ENCODE measurements around the gene ROBO3. TPM values are rescaled to one million over a fixed set of nuclear protein-coding genes. Genes with fewer than 3 reads are reported as not detected.

ROBO3 gene
- total and polyA plus RNA-seq, 2 experiments from 2014 or later = 2.6 to 10.3 TPM

GRCh38 chr11:124865902-124866851, 945 bp downstream of the ROBO3 start:
- TF ChIP-seq, protein P1, sequence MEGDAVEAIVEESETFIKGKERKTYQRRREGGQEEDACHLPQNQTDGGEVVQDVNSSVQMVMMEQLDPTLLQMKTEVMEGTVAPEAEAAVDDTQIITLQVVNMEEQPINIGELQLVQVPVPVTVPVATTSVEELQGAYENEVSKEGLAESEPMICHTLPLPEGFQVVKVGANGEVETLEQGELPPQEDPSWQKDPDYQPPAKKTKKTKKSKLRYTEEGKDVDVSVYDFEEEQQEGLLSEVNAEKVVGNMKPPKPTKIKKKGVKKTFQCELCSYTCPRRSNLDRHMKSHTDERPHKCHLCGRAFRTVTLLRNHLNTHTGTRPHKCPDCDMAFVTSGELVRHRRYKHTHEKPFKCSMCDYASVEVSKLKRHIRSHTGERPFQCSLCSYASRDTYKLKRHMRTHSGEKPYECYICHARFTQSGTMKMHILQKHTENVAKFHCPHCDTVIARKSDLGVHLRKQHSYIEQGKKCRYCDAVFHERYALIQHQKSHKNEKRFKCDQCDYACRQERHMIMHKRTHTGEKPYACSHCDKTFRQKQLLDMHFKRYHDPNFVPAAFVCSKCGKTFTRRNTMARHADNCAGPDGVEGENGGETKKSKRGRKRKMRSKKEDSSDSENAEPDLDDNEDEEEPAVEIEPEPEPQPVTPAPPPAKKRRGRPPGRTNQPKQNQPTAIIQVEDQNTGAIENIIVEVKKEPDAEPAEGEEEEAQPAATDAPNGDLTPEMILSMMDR (IDR thresholded peaks at IDR 0.05; ENCODE audit: low read depth, low read length) = peak; percentile 86
- DNase-seq (ENCODE audit: low read depth in 1 of 2, low spot score in 1 of 2) = peak; percentile 41 to 70
- H3K4me1 ChIP-seq (ENCODE audit: low read depth) = peaks cover 12% of the 10 kb centered on the region

DNA sequence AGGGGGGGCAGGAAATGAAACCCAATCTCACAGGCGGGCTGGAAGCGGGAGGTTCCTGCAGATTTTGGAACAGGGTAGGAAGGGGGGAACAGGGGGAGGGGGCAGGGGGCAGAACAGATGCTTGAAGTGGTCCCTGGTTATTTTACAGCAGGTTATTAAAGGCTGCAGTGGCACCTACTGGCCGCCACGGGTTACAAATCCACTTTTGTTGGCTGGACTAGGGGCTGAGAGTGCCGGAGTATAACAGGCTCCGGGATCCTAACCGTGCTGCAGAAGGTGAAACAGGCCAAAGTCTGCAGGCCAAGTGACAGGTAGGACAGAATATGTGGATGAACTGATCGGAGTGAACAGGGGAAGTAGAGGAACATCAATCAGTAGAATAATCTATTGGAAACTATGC, 2.5 kb downstream of the ROBO3 start:
- TF ChIP-seq, protein P1 (IDR thresholded peaks at IDR 0.05; ENCODE audit: low read depth, low read length) = peak; percentile 54
- Histone ChIP-seq H3K4me1 (ENCODE audit: low read depth) (peaks cover 12% of the 10 kb centered on the region), H3K27me3 (peaks cover 100% of the 10 kb centered on the region), H3K9me3 (ENCODE audit: low read depth) (no peaks in the 10 kb centered on the region), H3K4me3 (no peak overlapping the region), H3K36me3 (no peaks in the 10 kb centered on the region), H3K27ac (no peak overlapping the region)
- peak; percentile 54 to 60 for DNase-seq (ENCODE audit: low read depth in 1 of 2, low spot score in 1 of 2)

More at GRCh38 chr11:124865902-124866851, 945 bp downstream of the ROBO3 start:
- Histone ChIP-seq H3K9me3 (ENCODE audit: low read depth) (no peaks in the 10 kb centered on the region), H3K27me3 (peaks cover 99% of the 10 kb centered on the region), H3K27ac (no peak overlapping the region), H3K36me3 (no peaks in the 10 kb centered on the region), H3K4me3 (peak overlapping the region; percentile 27)

DNA sequence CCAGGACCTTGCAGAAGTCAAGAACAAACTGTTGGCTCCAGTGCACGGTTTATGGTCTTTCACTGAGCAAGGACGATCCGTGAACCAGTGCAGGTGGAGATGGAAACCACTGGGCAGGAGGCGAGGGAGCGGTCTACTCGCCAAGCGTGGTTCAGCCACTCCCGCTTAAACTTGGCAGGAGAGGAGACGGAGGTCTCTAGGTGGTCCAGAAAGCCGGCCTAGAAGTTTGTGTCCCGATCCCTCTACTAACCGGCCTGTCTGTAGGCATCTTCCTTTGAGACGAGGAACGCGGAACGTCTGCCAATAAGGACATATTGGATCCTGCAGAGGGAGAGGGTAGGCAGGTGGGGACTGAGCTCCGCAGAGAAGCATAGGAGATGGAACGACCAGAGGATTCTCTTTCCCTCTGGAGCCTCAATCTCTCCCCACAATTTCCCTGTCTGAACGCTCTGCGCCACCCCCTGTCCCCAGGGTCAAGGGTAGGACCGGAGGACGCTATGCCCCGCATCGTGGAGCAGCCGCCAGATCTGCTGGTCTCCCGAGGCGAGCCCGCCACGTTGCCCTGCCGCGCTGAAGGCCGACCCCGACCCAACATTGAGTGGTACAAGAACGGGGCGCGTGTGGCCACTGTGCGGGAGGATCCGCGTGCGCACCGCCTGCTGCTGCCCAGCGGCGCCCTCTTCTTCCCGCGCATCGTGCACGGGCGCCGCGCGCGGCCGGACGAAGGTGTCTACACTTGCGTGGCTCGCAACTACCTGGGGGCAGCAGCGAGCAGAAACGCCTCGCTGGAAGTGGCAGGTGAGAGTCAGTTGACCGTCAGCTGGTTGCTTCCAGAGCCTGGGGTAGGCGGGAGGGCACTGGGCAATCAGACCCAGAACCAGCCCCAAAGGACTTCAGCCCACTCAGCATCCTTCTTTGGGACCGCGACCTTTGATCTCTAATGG, 3.4 kb downstream of the ROBO3 start:
- Histone ChIP-seq H3K27ac (no peak overlapping the region), H3K27me3 (peaks cover 100% of the 10 kb centered on the region), H3K4me3 (no peak overlapping the region), H3K36me3 (no peaks in the 10 kb centered on the region), H3K4me1 (ENCODE audit: low read depth) (peaks cover 5% of the 10 kb centered on the region), H3K9me3 (ENCODE audit: low read depth) (no peaks in the 10 kb centered on the region)
- no peak for DNase-seq (ENCODE audit: low read depth in 1 of 2, low spot score in 1 of 2)
- TF ChIP-seq, protein P1 (IDR thresholded peaks at IDR 0.05; ENCODE audit: low read depth, low read length) = no peak

DNA sequence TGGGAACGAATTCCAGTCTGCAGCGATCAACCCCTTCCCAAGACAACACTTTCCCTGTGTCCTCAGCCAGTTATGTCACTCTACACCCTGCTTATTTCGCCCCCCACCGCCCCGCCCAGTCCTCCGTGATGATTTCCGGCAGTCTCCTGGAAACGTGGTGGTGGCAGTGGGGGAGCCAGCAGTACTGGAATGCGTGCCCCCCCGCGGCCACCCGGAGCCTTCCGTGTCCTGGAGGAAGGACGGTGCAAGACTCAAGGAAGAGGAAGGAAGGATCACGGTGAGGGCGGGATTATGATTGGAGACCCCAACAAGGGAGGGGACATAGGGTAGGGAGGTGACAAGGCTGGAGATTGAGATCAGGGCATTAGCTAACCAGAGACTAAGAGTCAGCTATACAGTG, 4.1 kb downstream of the ROBO3 start:
- H3K4me1 ChIP-seq (ENCODE audit: low read depth) = peaks cover 5% of the 10 kb centered on the region
- H3K27ac ChIP-seq = no peak overlapping the region
- TF ChIP-seq, protein P1 (IDR thresholded peaks at IDR 0.05; ENCODE audit: low read depth, low read length) = no peak
- H3K27me3 ChIP-seq = peaks cover 100% of the 10 kb centered on the region
- H3K36me3 ChIP-seq = no peaks in the 10 kb centered on the region
- H3K4me3 ChIP-seq = no peak overlapping the region
- no peaks in the 10 kb centered on the region for H3K9me3 ChIP-seq (ENCODE audit: low read depth)
- DNase-seq (ENCODE audit: low read depth in 1 of 2, low spot score in 1 of 2) = no peak

- H3K36me3 ChIP-seq = no peaks in the 10 kb centered on the region
- H3K9me3 ChIP-seq (ENCODE audit: low read depth) = no peaks in the 10 kb centered on the region
- TF ChIP-seq, protein P1 (IDR thresholded peaks at IDR 0.05; ENCODE audit: low read depth, low read length) = no peak
- peaks cover 5% of the 10 kb centered on the region for H3K4me1 ChIP-seq (ENCODE audit: low read depth)
- DNase-seq (ENCODE audit: low read depth in 1 of 2, low spot score in 1 of 2) = no peak
- no peak overlapping the region for H3K27ac ChIP-seq
- H3K27me3 ChIP-seq = peaks cover 100% of the 10 kb centered on the region
- H3K4me3 ChIP-seq = no peak overlapping the region
Observed at GRCh38 chr11:124869856-124870387, 4.7 kb downstream of the ROBO3 start.
